KMS-11 (cell line): Measurements from ENCODE around the gene SLC10A7.
A peak's percentile ranks its signal among the peaks of the same experiment; 100 is the strongest.

Experiments used
- H2AFZ ChIP-seq: fragments of 200-600 bp; sonication (generic); 2 replicates; pipeline ENCODE4 v1.6.1; 2016; ENCODE audit warnings: antibody characterized with exemption, mixed run types, low read depth
- H3K27ac ChIP-seq: fragments of 200-600 bp; sonication (generic); 2 replicates; pipeline ENCODE4 v1.6.1; 2016; ENCODE audit warnings: mild to moderate bottlenecking, mixed run types
- H3K27me3 ChIP-seq: fragments of 200-600 bp; sonication (generic); 2 replicates; pipeline ENCODE4 v1.6.1; 2017; ENCODE audit warnings: mild to moderate bottlenecking, low read depth, mixed run types, moderate library complexity; ENCODE audit not compliant: insufficient read depth
- H3K36me3 ChIP-seq: fragments of 200-600 bp; sonication (generic); 2 replicates; pipeline ENCODE4 v1.6.1; 2017; ENCODE audit warnings: mild to moderate bottlenecking, mixed run types; ENCODE audit not compliant: insufficient read depth
- H3K4me1 ChIP-seq: fragments of 200-600 bp; sonication (generic); 2 replicates; pipeline ENCODE4 v1.6.1; 2016; ENCODE audit warnings: mild to moderate bottlenecking, low read depth, mixed run types; ENCODE audit not compliant: poor library complexity, severe bottlenecking
- H3K4me2 ChIP-seq: fragments of 200-600 bp; sonication (generic); 2 replicates; pipeline ENCODE4 v1.7.0; 2016; ENCODE audit warnings: mild to moderate bottlenecking, mixed run types
- H3K4me3 ChIP-seq: fragments of 200-600 bp; sonication (generic); IDR thresholded peaks from 2 replicates; pipeline ENCODE4 v1.6.1; 2017; ENCODE audit warnings: low read depth, low read length, mixed read lengths; ENCODE audit not compliant: insufficient read depth
- H3K79me2 ChIP-seq: fragments of 200-600 bp; sonication (generic); 2 replicates; pipeline ENCODE4 v1.6.1; 2016; ENCODE audit warnings: low read depth, mixed run types; ENCODE audit not compliant: insufficient read depth
- H3K9ac ChIP-seq: fragments of 200-600 bp; sonication (generic); 2 replicates; pipeline ENCODE4 v1.6.1; 2016; ENCODE audit warnings: mild to moderate bottlenecking, mixed run types
- H4K20me1 ChIP-seq: fragments of 200-600 bp; sonication (generic); 2 replicates; pipeline ENCODE4 v1.6.1; 2016; ENCODE audit warnings: mild to moderate bottlenecking, mixed run types; ENCODE audit not compliant: insufficient read depth
- CTCF ChIP-seq: fragments of 200-600 bp; sonication (generic); conservative IDR thresholded peaks from 2 replicates; pipeline ENCODE4 v1.6.1; 2017; ENCODE audit warnings: low read depth, mild to moderate bottlenecking, antibody characterized with exemption, low read length, moderate library complexity, mixed read lengths

SLC10A7 gene

GRCh38 chr4:146340798-146341197 is 180.9 kb downstream of the SLC10A7 start:
- Histone ChIP-seq H3K4me1 (peaks cover 26% of the 10 kb centered on the region), H3K4me3 (no peak overlapping the region), H3K4me2 (no peak overlapping the region), H3K27ac (no peak overlapping the region), H3K27me3 (no peaks in the 10 kb centered on the region), H3K36me3 (no peaks in the 10 kb centered on the region), H4K20me1 (no peaks in the 10 kb centered on the region), H3K79me2 (no peaks in the 10 kb centered on the region), H3K9ac (no peak overlapping the region), H2AFZ (no peak overlapping the region)
- peak; percentile 68 for TF ChIP-seq CTCF

GRCh38 chr4:146338512-146338911 is 183.2 kb downstream of the SLC10A7 start:
- no peak overlapping the region for H3K9ac ChIP-seq
- no peak overlapping the region for H3K4me2 ChIP-seq
- no peak for TF ChIP-seq CTCF

DNA sequence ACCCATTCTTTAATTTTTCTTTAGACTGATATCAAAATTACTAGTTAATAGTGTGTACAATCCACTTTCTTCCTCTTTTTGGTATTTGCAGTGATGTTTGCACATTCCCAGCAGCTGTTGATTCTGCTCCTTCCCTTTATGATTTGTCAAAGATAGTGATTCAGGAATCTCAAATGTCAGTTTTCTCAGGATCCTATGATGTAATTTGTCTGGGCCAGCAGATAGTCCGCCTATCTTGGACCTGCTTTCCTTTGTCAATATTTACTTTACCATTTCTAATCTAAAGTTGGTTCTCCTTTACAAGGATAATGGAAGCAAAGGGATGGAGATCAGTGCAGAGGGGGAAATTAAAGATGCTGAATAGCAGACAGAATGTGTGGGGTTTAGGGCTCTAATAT is 185.3 kb downstream of the SLC10A7 start:
- TF ChIP-seq CTCF: no peak
- Histone ChIP-seq H3K4me2 (no peak overlapping the region), H2AFZ (no peak overlapping the region), H3K4me1 (peaks cover 45% of the 10 kb centered on the region), H3K4me3 (no peak overlapping the region), H3K9ac (no peak overlapping the region), H3K27me3 (no peaks in the 10 kb centered on the region), H3K36me3 (no peaks in the 10 kb centered on the region), H3K27ac (no peak overlapping the region), H3K79me2 (no peaks in the 10 kb centered on the region), H4K20me1 (no peaks in the 10 kb centered on the region)

More at GRCh38 chr4:146338512-146338911, 183.2 kb downstream of the SLC10A7 start:
- no peak overlapping the region for H3K27ac ChIP-seq
- H3K27me3 ChIP-seq: no peaks in the 10 kb centered on the region
- peaks cover 47% of the 10 kb centered on the region for H3K4me1 ChIP-seq
- no peak overlapping the region for H2AFZ ChIP-seq
- H3K4me3 ChIP-seq: no peak overlapping the region
- H4K20me1 ChIP-seq: no peaks in the 10 kb centered on the region
- H3K79me2 ChIP-seq: no peaks in the 10 kb centered on the region
- no peaks in the 10 kb centered on the region for H3K36me3 ChIP-seq

DNA sequence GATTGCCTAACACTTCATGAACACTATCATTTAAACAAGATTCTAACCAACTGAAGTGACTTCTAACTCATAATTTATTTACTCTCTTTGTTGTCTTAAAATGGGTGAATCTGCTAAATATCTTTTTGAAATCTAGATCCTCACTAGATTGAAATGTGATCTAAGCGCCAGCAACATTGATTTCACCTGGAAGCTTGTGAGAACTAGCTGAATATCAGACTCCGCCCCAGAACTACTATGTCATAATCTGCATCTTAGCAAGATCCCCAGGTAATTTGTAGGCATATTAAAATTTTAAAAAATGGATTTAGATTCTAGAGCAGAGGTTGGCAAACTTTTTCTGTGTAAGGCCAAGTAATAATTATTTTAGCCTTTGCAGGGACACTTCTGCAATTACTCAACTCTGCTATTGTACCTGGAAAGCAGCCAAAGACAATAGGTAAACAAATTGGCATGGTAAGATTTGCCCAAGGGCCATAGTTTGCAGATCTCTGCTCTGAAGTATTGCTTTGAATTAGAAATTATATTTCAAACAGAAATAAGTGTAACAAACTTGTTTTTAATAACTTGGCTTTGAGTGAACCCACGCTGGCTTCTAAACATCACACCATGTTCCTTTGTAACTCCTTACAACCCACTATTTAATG is 185.9 kb downstream of the SLC10A7 start:
- Histone ChIP-seq H3K36me3 (no peaks in the 10 kb centered on the region), H3K27ac (no peak overlapping the region), H3K4me1 (peaks cover 42% of the 10 kb centered on the region), H3K27me3 (no peaks in the 10 kb centered on the region), H4K20me1 (no peaks in the 10 kb centered on the region), H3K9ac (no peak overlapping the region), H3K4me3 (no peak overlapping the region), H2AFZ (no peak overlapping the region), H3K79me2 (no peaks in the 10 kb centered on the region), H3K4me2 (no peak overlapping the region)
- no peak for TF ChIP-seq CTCF
